Measurements from ENCODE around the gene LEUTX. TPM values are rescaled to one million over a fixed set of nuclear protein-coding genes. Genes with fewer than 3 reads are reported as not detected.

LEUTX gene
- total RNA-seq, 6 experiments from 2014 or later, result not detected

- TF ChIP-seq CTCF (IDR thresholded peaks at IDR 0.05) (no peak), POLR2A (IDR thresholded peaks at IDR 0.05) (no peak)
- Histone ChIP-seq H3K4me3 (no peak overlapping the region), H3K27me3 (no peaks in the 10 kb centered on the region), H3K4me1 (no peaks in the 10 kb centered on the region), H3K36me3 (peaks cover 0 to 3% (median 0%) of the 10 kb centered on the region in 4 donors), H3K9me3 (no peaks in the 10 kb centered on the region), H3K27ac (no peak overlapping the region)
- intact Hi-C loops (cut with DNase I), result no loop called here
- ATAC-seq (no peak), DNase-seq (no peak)
- WGBS (ENCODE audit: insufficient coverage, low coverage, low lambda C conversion rate, missing lambda C conversion rate), result 84% methylated on average over 6 of the region's 12 CpGs
These were observed 39.4 kb downstream of the LEUTX start for GRCh38 chr19:39817888-39818561.

DNA sequence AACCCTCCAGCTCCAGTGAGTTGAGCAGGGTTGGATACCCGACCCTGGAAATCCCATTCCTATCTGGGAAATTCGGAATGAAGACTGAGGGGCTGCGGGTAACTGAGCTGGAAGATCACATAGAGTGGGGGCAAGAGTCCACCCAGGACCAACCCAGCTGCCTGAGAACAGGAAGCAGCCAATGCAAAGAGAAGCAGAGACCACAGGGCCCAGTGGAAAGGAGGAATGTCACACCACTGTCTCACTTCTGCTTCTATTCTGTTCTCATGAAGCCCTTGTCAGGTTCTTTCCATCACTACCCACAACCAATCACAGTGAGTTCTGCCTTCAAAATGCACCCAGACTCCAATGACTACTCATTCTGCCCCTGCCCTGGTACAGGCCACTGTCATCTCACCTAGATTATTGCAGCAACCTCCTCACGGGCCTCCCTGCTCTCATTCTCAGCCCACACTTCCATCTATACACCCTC is 40.0 kb downstream of the LEUTX start:
- H3K27ac ChIP-seq, result no peak overlapping the region
- H3K27me3 ChIP-seq, result no peaks in the 10 kb centered on the region
- TF ChIP-seq POLR2A (IDR thresholded peaks at IDR 0.05) (no peak), CTCF (IDR thresholded peaks at IDR 0.05) (no peak)
- 100% methylated on average over 1 of the region's 4 CpGs for WGBS (ENCODE audit: insufficient coverage, low coverage, low lambda C conversion rate, missing lambda C conversion rate)
- no peaks in the 10 kb centered on the region for H3K9me3 ChIP-seq
- no peaks in the 10 kb centered on the region for H3K4me1 ChIP-seq
- H3K4me3 ChIP-seq, result no peak overlapping the region
- DNase-seq (no peak), ATAC-seq (no peak)
- intact Hi-C loops (cut with DNase I), result no loop called here
- H3K36me3 ChIP-seq, result peaks cover 0 to 3% (median 0%) of the 10 kb centered on the region in 4 donors

DNA sequence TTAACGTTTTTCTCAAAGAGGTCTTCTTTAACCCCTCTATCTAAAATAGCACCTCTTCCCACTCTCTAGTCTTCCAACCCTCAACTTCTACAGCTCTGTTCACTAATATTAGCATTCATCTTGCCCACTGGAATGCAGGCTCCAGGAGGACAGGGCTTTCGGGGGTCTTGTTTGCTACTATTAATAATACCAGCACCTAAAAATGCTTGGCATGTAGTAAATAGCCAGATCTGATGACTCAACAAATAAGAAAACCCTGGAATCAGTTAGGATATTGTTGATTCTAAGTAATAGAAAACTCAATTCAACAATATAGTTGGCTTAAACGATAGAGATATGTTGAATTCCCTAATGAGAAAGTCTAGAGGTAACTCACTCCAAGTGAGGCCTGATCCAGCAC is 41.1 kb downstream of the LEUTX start:
- Histone ChIP-seq H3K4me1 (peaks cover 0 to 1% (median under 1%) of the 10 kb centered on the region in 4 donors), H3K27me3 (no peaks in the 10 kb centered on the region), H3K9me3 (no peaks in the 10 kb centered on the region), H3K27ac (no peak overlapping the region), H3K4me3 (no peak overlapping the region), H3K36me3 (peaks cover 0 to 3% (median 0%) of the 10 kb centered on the region in 4 donors)
- TF ChIP-seq POLR2A (IDR thresholded peaks at IDR 0.05), result no peak
- no peak for TF ChIP-seq CTCF (IDR thresholded peaks at IDR 0.05)
- ATAC-seq, result no peak
- 85% methylated on average over 3 of the region's 3 CpGs for WGBS (ENCODE audit: insufficient coverage, low coverage, low lambda C conversion rate, missing lambda C conversion rate)
- DNase-seq, result no peak
- intact Hi-C loops (cut with DNase I), result no loop called here

DNA sequence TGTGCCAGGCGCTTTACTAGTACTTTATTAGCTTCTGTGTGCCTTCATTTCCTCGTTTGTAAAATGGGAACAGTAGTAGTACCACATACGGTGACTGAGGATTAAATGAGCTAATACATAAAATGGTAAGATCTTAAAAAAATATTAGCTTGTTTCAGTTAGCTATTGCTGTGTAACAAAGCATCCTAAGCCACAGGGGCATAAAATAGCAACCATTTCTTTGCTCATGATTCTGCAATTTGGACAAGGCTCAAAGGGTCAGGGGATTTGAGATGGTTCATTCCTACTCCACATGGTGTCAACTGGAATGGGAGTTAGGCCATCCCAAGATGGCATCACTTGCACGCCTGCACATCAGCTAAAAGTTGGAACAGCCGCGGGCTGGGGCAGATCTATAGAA is 42.0 kb downstream of the LEUTX start:
- ATAC-seq (no peak), DNase-seq (no peak)
- no peaks in the 10 kb centered on the region for H3K27me3 ChIP-seq
- peaks cover 0 to 3% (median 0%) of the 10 kb centered on the region in 4 donors for H3K36me3 ChIP-seq
- 86% methylated on average over 6 of the region's 6 CpGs for WGBS (ENCODE audit: insufficient coverage, low coverage, low lambda C conversion rate, missing lambda C conversion rate)
- H3K4me1 ChIP-seq, result peaks cover 0 to 7% (median 3%) of the 10 kb centered on the region in 4 donors
- intact Hi-C loops (cut with DNase I), result no loop called here
- H3K27ac ChIP-seq, result no peak overlapping the region
- no peaks in the 10 kb centered on the region for H3K9me3 ChIP-seq
- H3K4me3 ChIP-seq, result no peak overlapping the region
- no peak for TF ChIP-seq POLR2A (IDR thresholded peaks at IDR 0.05)
- no peak for TF ChIP-seq CTCF (IDR thresholded peaks at IDR 0.05)

Data from right lobe of liver (tissue), 6 donors.